Activated T-cell treated with anti-CD3 and anti-CD28 coated beads, Interleukin-2, amount 50 U/mL, for 4 hours (primary cell): ENCODE data around the gene RRAGC. TPM values are rescaled to one million over a fixed set of nuclear protein-coding genes. Genes with fewer than 3 reads are reported as not detected.

ENCODE experiments used
- ATAC-seq, 2 donors: fragments of 200-7000 bp; cut with Tn5 transposase; one replicate each; pipeline ENCODE4 v1.10.0; 2021
- DNase-seq: peaks from one replicate; pipeline ENCODE4 v3.0.0-alpha.2; 2020
- H3K27me3 Mint-ChIP-seq: one replicate; pipeline ENCODE4 v1.8.0; 2021; ENCODE audit warnings: low read depth, mixed read lengths
- H3K36me3 Mint-ChIP-seq: one replicate; pipeline ENCODE4 v1.8.0; 2022; ENCODE audit warnings: mixed read lengths; ENCODE audit not compliant: insufficient read depth
- H3K4me1 Mint-ChIP-seq: one replicate; pipeline ENCODE4 v1.8.0; 2021; ENCODE audit warnings: low read depth, mixed read lengths
- H3K4me3 Mint-ChIP-seq: one replicate; pipeline ENCODE4 v1.8.0; 2021; ENCODE audit warnings: mild to moderate bottlenecking, moderate library complexity, mixed read lengths
- H3K9me3 Mint-ChIP-seq: one replicate; pipeline ENCODE4 v1.8.0; 2021; ENCODE audit warnings: mixed read lengths
- total RNA-seq, 3 donors: library from RNA; stranded (reverse); gene quantifications; one replicate each; pipeline ENCODE4 v1.2.1, GENCODE V29; 2021

Gene RRAGC
- total RNA-seq, 3 donors from 2014 or later = 12.4 to 20.2 (median 16.5) TPM

DNA sequence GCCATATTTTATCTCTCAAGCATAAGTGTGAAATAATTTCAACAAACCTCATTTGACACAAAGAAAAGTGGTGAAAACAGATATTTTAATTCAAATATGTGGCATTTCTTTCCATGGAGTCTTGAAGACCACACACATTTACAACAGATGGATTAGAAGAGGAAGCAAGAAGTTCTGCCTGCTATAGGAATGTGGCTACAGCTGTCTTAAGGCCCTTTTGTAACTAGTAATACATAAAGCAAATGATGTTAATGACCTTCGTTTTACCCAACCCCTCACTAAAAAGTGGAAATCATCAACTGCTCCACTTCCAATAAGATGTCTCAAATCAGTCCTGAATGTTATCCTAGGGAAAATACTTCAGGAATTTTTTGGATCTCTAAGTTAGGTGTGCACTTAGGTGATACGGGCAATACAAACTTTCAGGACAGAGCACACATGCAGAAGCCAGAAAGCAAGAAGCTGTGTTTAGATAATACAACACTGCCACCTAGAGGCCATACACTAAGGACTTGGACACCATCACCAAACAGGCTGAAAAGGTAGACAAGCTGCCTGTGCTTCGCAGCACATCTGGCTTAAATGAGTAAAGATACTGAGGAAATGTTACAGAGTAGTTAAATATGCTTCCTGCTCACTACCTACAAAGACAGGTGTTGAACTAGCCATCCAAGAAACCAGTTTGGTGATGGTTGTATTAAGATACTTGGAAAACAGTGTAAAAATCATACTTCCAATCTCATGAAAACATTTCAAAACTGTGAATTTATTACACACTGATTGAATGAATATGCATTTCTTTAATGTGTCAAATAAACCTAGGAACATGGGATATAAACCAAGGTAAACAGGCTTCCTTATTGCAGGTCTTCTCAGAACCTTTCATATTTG is 24.4 kb downstream of the RRAGC start:
- ATAC-seq (peak; percentile 88 to 89), DNase-seq (peak; percentile 26)
- peaks cover 14% of the 10 kb centered on the region for H3K36me3 Mint-ChIP-seq
- peaks cover 6% of the 10 kb centered on the region for H3K27me3 Mint-ChIP-seq
- no peak overlapping the region for H3K4me3 Mint-ChIP-seq
- H3K9me3 Mint-ChIP-seq = no peaks in the 10 kb centered on the region
- no peaks in the 10 kb centered on the region for H3K4me1 Mint-ChIP-seq

- H3K36me3 Mint-ChIP-seq = peaks cover 13% of the 10 kb centered on the region
- H3K27me3 Mint-ChIP-seq = peaks cover 14% of the 10 kb centered on the region
- ATAC-seq = no peak
- H3K9me3 Mint-ChIP-seq = no peaks in the 10 kb centered on the region
- H3K4me1 Mint-ChIP-seq = no peaks in the 10 kb centered on the region
- H3K4me3 Mint-ChIP-seq = no peak overlapping the region
- no peak for DNase-seq
Measured at GRCh38 chr1:38834221-38834782, 25.3 kb downstream of the RRAGC start.

GRCh38 chr1:38833146-38833545 is 26.4 kb downstream of the RRAGC start:
- Mint-ChIP-seq H3K4me1 (no peaks in the 10 kb centered on the region), H3K4me3 (no peak overlapping the region), H3K9me3 (no peaks in the 10 kb centered on the region), H3K27me3 (peaks cover 18% of the 10 kb centered on the region), H3K36me3 (peaks cover 4% of the 10 kb centered on the region)
- DNase-seq (no peak), ATAC-seq (no peak)

DNA sequence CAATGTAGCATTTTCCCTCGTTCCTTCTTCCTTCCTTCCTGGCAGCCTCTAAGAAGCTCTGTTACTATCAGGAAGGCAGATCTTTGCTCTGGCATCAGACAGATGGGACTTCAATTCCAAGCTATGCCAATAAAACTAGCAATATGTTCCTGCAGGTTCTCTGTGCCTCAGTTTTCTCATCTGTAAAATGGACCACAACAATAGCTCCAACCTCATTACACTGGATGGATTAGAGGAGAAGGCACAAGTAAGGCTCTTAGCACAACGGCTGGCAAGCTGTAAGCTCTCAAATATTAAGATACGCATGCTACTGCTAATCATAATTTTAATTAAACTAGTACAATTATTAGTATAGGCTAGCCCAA is 27.2 kb downstream of the RRAGC start:
- H3K4me1 Mint-ChIP-seq = no peaks in the 10 kb centered on the region
- ATAC-seq = no peak
- no peak overlapping the region for H3K4me3 Mint-ChIP-seq
- H3K36me3 Mint-ChIP-seq = no peaks in the 10 kb centered on the region
- no peaks in the 10 kb centered on the region for H3K9me3 Mint-ChIP-seq
- H3K27me3 Mint-ChIP-seq = peaks cover 18% of the 10 kb centered on the region
- DNase-seq = no peak

GRCh38 chr1:38831731-38832369 is 27.7 kb downstream of the RRAGC start:
- Mint-ChIP-seq H3K9me3 (no peaks in the 10 kb centered on the region), H3K36me3 (no peaks in the 10 kb centered on the region)

DNA sequence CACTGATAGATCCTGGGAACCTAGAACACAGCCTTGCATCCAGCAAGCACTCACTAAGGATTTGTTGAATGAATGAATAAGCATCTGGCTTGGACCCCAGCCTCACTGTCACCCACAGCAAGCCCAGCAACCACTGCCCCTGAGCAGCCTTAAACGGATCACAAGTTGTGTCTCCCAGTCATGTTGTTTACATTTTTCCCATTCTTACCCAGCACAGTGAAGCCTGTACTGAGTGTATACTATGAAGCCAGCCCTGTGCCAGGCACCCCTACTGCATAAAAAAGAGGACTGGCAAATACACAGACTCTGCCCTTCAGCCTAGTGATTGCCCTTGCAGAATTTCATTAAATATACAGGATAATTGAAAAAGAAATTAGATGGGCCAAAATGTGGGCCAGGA is 30.2 kb downstream of the RRAGC start:
- ATAC-seq = no peak

More at GRCh38 chr1:38831731-38832369, 27.7 kb downstream of the RRAGC start:
- no peaks in the 10 kb centered on the region for H3K4me1 Mint-ChIP-seq
- peaks cover 23% of the 10 kb centered on the region for H3K27me3 Mint-ChIP-seq
- H3K4me3 Mint-ChIP-seq = no peak overlapping the region
- ATAC-seq (no peak), DNase-seq (no peak)

DNA sequence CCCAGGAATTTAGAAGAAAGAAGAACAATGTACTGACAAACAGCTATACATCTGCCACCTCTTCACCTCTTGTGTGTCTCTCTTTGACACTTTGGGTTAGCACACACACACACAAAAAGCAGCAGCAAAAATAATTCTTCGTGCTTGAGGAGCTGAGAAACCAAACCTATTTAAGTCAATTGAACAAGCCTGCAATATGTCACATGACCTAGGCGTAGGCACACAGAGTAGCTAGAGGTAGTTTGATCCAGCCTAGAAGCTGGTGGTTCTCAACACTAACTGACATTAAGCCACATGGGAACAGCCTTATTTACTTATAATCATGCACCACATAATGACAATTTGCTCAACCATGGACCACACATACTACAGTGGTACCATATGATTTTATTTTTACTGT is 32.3 kb downstream of the RRAGC start:
- ATAC-seq = no peak
- DNase-seq = no peak
- no peaks in the 10 kb centered on the region for H3K9me3 Mint-ChIP-seq
- no peaks in the 10 kb centered on the region for H3K4me1 Mint-ChIP-seq
- H3K27me3 Mint-ChIP-seq = peaks cover 43% of the 10 kb centered on the region
- H3K36me3 Mint-ChIP-seq = no peaks in the 10 kb centered on the region
- H3K4me3 Mint-ChIP-seq = no peak overlapping the region

More for the DNA sequence above, 30.2 kb downstream of the RRAGC start:
- Mint-ChIP-seq H3K9me3 (no peaks in the 10 kb centered on the region), H3K4me3 (no peak overlapping the region), H3K27me3 (peaks cover 35% of the 10 kb centered on the region), H3K4me1 (no peaks in the 10 kb centered on the region), H3K36me3 (no peaks in the 10 kb centered on the region)
- DNase-seq = no peak

- Mint-ChIP-seq H3K27me3 (peaks cover 43% of the 10 kb centered on the region), H3K4me3 (no peak overlapping the region), H3K36me3 (no peaks in the 10 kb centered on the region), H3K4me1 (no peaks in the 10 kb centered on the region), H3K9me3 (no peaks in the 10 kb centered on the region)
- DNase-seq (no peak), ATAC-seq (no peak)
Measured at GRCh38 chr1:38826886-38827285, 32.7 kb downstream of the RRAGC start.

GRCh38 chr1:38826262-38826661 is 33.3 kb downstream of the RRAGC start:
- no peak for ATAC-seq
- H3K9me3 Mint-ChIP-seq = no peaks in the 10 kb centered on the region
- no peak for DNase-seq
- no peaks in the 10 kb centered on the region for H3K4me1 Mint-ChIP-seq
- H3K4me3 Mint-ChIP-seq = no peak overlapping the region
- peaks cover 48% of the 10 kb centered on the region for H3K27me3 Mint-ChIP-seq
- no peaks in the 10 kb centered on the region for H3K36me3 Mint-ChIP-seq

- no peaks in the 10 kb centered on the region for H3K36me3 Mint-ChIP-seq
- H3K4me1 Mint-ChIP-seq = peaks cover 2% of the 10 kb centered on the region
- ATAC-seq (no peak), DNase-seq (no peak)
- H3K27me3 Mint-ChIP-seq = peaks cover 59% of the 10 kb centered on the region
- no peaks in the 10 kb centered on the region for H3K9me3 Mint-ChIP-seq
- H3K4me3 Mint-ChIP-seq = no peak overlapping the region
Measured at GRCh38 chr1:38820860-38821259, 38.7 kb downstream of the RRAGC start.

DNA sequence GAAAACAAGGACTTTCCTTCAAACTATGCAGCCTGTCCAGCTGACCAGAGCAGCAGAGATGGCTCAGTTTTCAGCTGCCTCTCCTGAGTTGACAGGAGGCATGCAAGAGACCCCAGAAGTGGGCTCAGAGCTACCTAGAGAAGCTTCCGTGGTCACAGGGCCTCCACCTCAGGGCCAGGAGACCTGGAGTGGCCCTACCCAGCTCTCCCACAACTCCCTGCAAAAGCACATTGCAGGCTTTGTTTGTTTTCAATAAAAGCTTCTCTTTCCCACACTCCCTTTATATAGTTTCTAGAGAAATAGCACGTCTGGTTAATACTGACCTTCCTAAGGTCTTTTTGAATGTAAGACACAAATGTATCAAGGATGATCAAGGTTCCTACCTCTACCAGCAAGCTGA is 40.1 kb downstream of the RRAGC start:
- Mint-ChIP-seq H3K36me3 (no peaks in the 10 kb centered on the region), H3K27me3 (peaks cover 62% of the 10 kb centered on the region), H3K9me3 (no peaks in the 10 kb centered on the region), H3K4me1 (peaks cover 7% of the 10 kb centered on the region), H3K4me3 (no peak overlapping the region)
- ATAC-seq (no peak), DNase-seq (no peak)

- Mint-ChIP-seq H3K36me3 (no peaks in the 10 kb centered on the region), H3K4me3 (no peak overlapping the region), H3K9me3 (no peaks in the 10 kb centered on the region), H3K4me1 (peaks cover 7% of the 10 kb centered on the region), H3K27me3 (peaks cover 62% of the 10 kb centered on the region)
- DNase-seq = no peak
- ATAC-seq = no peak
Measured at GRCh38 chr1:38819040-38819439, 40.5 kb downstream of the RRAGC start.

- Mint-ChIP-seq H3K36me3 (no peaks in the 10 kb centered on the region), H3K4me1 (peaks cover 7% of the 10 kb centered on the region), H3K9me3 (no peaks in the 10 kb centered on the region), H3K27me3 (peaks cover 67% of the 10 kb centered on the region), H3K4me3 (no peak overlapping the region)
- ATAC-seq = peak; percentile 77 to 90
- peak; percentile 44 for DNase-seq
Measured at GRCh38 chr1:38818175-38818976, 41.2 kb downstream of the RRAGC start.
